Activated naive CD4-positive, alpha-beta T cell (primary cell): ENCODE data around the gene PRRX1.

Experiments used
- DNase-seq, 4 experiments: peaks; one replicate each; lab custom pipeline; 2025; lab: John Stamatoyannopoulos, UW

Gene PRRX1

DNA sequence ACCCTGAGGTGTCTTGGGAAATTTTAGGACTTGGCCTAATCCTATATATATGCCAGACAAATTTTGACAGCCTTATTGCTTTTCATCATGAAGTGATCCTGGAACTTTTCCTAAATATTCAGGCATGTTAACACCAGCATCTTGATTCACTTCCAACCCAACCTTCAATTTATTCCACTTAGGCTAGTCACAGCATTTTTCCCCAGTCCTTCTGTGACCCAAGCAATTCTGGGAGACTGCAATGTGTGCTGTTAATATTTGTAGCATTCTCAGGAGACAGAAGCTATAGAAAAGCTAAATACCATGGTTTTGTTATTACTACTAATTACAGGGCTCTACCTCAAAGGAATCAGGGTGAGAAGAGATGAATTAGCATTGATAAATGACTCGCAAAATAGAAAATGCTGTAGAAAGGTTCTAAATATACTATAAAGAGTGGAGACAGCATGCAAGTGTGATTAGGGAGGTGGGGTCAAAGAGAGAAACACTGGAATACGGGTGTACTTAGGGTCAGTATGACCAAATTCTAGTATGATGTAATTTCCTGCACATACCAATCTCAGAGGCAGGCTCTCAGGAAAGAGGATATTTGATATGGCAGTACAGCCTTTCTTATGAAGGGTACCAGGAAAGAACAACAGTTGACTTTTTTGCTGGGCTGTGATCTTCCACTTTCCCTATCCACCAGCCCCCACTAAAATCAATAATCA is 29.1 kb downstream of the PRRX1 start:
- no peak for DNase-seq

DNA sequence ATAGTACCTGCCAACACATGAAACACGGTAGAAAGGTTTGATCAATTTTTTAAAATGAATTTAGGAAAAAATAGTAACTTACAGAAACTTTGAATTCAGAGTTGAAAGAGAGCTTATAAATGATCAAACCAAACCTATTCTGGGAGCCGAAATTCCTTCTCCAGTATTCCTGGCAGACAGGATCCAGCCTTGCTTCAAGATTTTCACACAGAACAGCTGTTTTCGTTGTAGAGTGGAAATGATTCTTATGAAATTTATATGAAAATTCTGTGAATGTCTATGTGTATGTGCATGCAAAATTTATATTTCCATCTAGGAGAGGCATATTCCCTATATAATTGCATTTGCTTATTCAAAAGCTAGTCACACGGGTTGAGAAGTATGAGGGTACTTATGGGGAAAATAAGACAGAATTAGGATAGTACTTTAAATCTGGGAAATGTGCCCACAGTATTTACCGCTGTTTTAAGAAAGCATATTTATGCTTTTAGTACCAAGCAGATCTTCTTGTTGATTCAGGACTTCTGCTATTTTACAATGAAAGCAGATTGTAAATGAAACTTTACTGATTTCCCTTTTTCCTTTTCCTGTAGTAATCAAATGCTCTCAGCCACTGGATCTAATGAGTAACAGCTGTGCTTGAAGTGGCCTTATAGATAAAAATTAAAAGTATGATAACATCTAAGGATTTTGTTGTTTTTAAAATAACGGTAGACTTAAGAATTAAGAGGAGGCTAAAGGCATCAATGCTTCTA is 30.4 kb downstream of the PRRX1 start:
- DNase-seq = no peak

DNA sequence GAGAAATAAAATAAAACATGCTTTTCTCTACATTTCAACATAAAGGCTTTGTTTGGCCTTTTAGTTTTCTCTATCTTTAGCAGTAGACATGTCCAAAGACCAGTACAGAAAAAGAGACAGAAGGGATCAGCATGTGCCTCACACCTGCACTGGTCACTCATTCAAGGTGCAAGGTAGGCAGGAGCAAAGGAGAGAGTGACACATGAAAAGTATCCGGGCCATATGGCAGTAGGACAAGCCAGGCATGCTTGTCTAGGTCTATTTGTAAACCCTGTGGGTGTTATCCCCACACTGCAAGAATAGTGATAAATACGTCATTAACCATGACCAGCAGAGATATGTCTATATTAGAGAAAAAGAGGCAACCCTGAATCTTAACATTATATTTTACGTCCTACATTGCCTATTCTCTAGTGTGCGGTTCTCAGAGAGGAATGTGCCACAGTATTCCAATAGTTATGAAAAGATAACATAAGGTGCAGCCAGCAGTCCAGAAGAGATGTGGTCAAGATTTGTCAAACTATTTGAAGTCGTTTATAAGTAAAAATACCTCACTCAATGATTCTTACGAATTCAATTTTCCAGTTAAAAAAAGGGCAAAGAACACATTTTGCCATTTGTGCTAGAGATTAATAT is 32.1 kb downstream of the PRRX1 start:
- DNase-seq = no peak

DNA sequence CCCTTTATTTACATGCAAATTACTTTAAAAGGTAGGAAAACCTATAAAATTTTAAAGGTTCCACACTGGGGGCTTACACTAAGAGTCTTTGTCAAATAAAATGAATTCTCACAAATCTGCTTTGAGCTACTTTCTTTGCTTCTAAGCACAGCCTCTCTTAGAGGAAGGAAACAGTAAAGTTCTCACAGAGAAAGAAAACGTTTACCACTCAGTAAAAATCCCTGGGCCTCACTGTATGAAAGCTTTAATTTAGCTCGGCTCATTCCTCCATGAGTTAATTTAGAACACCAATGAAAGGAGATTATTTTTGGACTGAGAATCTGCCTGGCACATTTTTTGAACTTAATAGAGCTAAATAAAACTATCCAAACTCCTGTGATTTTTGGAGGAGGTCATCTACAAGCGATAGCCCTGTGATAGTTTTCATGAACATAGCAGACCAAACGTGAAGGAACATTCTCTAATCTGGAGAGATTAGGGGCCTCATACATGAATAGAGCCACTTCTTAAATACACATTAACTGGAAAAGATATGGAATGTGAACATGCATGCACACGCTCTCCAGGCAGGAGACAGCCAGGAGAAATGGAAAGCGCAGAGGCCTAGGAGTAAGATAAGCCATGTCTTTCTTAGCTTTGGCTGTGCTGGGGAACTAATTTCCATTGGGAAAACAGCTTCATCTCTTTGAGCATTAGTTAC is 32.8 kb downstream of the PRRX1 start:
- DNase-seq = no peak

GRCh38 chr1:170697316-170697715 is 33.4 kb downstream of the PRRX1 start:
- DNase-seq = no peak

DNA sequence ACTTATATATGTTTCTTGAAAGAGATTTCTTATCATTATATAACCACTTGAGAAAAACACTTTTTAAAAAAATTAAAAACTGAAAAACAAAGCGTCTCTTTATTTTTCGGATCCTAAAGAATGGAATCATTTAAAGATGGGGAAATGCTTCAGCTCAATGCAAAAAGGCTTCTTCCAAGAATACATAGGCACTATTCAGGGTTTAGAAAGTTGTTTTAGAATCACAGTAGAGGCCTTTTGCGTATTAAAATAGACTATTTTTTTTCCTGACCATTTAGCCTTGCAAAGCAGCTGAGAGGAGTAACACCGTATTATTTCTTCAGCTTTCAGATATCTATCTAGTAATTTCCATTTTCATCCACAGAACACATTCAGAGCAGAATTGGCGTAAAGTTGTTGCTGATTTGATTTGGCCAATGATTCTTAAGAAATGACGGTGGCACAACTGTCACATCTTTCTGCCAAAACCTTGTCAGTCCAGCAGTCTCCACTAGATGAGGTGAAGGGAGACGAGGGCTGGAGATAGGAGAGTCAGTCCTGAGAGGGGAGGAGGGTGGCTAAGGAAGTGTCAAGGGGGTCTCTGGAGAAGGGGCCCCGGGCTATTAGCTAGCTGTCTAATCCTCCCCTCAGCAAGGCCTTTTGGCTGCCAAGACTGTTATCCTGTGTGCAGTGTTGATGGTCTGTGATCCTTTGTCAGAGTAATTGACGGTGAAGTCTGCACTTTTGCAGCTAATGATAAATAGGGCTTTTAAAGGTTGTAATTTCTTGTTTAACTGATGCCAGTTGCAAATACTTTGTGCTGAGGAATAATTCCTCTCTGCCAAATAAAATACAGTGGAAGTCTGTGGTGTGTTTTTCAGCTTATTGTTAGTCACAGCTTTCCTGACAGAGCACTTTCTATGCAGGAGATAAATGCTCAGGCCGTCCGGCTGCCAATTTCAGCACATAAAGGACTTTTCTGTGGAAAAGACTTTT is 34.7 kb downstream of the PRRX1 start:
- no peak for DNase-seq

DNA sequence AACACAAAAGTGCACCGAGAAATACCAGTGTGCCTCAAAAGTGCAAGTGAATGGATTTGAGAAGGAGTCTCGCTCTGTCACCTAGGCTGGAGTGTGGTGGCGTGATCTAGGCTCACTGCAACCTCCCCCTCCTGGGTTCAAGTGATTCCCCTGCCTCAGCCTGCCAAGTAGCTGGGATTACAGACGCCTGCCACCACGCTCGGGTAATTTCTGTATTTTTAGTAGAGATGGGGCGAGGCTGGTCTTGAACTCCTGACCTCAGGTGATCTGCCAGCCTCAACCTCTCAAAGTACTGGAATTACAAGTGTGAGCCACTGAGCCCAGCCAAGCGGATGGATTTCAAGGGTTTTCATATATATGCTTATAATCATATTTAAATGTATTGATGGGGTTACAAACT is 35.8 kb downstream of the PRRX1 start:
- no peak for DNase-seq

DNA sequence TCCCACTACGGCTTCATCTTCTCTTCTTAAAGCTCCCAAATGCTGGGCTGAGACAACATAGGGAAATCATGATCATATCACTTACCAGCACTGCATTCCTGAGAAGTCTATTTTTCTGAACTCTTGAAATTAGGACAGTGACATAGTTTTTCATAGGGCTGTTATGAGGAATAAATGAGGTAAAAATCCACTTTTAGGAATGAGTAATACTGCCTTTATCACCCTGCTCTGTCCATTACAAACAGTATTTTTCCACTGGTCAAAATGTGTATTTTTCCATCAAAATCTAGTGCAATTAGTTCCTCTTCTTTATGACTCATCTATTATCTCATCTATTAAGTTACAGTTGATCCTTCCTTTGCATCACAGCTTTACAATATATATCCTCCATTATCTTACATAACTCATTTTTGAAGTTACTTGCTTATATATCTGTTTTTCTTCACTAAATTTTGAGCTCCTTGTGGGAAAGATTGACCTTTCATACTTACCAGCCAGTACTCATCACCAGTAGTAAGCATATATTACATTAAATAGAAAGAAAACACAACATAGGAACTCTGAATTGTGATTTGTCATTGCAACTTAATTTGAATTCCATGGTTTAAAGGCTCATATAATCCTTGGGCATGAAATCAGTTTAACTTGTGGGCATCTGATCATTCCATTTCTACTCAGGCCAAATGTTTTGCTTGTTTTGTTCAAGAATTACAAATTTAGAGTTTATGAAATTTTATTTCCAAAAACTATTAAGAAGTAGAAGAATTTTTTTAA is 37.1 kb downstream of the PRRX1 start:
- DNase-seq = no peak

GRCh38 chr1:170701962-170702361 is 38.0 kb downstream of the PRRX1 start:
- DNase-seq = no peak

- DNase-seq = no peak
Observed at GRCh38 chr1:170703591-170703990, 39.7 kb downstream of the PRRX1 start.

GRCh38 chr1:170704256-170704655 is 40.3 kb downstream of the PRRX1 start:
- no peak for DNase-seq

- no peak for DNase-seq
Observed at GRCh38 chr1:170705981-170706380, 42.0 kb downstream of the PRRX1 start.

DNA sequence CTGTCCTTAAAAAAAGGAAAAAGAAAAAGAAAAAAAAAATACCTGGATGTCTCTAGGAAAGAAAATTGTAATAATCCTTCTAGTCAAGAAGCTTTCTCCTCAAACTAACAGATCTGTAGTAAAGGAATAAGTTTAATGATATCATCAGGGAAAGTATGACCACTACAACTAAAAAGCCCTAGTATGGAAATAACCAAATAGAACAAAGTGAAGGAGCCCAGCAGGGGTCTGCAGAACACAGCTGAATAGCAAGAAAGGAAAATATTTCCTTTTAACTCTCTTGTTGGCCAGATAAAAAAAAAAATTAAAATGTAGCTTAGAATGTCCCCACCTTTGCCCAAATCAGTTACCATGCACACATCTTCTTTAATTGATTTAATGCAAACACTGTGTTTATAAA is 43.2 kb downstream of the PRRX1 start:
- no peak for DNase-seq

GRCh38 chr1:170707959-170708655 is 44.2 kb downstream of the PRRX1 start:
- no peak for DNase-seq

DNA sequence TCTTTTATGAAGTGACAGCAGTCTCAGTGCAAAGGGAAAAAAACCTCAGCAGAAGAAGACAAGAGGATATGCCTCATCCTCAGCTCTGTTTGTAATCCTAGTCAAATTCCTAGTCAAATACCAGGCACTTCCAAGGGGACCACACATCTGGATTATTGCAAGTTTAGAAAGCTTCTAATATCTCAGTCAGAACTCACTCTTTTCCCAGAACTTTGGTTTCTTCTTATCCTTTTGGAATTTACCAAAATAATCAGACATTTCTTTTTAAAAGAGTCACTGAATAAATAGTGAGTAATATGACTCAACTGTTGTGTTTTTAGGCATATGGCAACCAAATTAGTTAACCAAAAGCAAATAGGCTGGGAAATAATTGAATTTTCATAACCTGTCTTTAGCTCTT is 47.8 kb downstream of the PRRX1 start:
- DNase-seq = no peak

DNA sequence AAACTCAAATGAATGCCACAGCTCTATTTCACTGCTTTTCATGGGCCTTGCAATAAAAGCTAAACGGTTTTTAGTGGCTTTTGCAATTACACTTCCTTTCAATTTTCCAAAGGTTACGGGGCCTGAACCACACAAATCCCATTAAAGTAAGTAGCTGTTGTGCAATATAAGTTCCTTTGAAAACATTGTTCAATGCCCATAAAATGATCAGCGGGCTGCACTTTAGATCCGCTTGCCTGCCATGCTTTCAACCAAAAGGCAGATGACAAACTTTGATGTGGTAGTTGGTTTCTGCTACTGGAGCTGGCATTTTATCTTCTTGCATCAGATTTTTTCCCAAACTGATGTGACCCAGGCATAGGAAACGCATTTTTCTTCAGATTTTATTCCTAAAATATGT is 50.2 kb downstream of the PRRX1 start:
- no peak for DNase-seq

GRCh38 chr1:170714938-170715337 is 51.0 kb downstream of the PRRX1 start:
- DNase-seq = no peak

DNA sequence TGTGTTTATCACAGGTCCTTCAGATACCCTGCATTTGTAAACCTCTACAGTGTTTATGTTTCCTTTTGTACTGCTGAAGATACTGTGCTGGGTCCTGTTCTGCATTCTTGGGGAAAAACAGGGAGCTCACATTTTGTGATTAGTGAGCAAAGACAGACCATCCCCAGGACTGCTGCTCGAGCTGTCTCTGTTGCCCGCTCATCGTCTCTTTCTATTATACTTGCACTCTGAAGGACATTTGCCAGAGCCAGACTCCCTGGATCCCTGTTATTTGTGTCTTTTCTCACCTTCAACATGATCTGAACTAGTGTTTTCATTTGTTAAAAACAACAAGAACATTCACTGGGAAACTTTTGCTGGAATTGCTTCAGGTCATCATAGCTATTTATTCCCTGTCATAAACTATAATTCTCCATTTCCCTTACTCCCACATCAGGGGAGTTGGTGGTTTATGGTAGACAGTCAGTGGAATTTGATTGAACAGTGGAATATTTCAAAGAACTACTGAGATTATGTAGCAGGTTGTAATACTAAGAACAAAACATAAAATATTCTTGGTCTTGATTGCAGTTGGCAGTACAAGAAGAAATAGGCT is 53.0 kb downstream of the PRRX1 start:
- no peak for DNase-seq

DNA sequence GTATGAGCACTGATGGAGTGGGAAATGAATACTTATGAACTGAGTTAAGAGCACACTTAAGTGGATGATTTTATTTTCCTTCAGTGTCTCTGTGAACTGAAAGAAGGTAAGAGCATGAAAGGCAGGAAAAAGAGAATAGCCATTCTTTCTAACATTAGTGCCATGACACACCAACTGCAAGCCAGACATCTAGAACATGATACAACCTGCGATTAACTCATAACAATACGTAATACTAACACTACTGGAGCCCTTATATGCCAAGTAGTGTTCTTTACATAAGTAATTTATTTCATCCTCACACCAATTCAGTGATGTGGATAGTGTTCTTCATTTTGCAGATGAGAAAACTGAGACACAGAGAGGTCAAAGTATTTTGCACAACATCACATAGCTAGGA is 56.7 kb downstream of the PRRX1 start:
- no peak for DNase-seq

- no peak for DNase-seq
Observed at GRCh38 chr1:170721621-170722020, 57.7 kb downstream of the PRRX1 start.
